B cell (primary cell): ENCODE data around the gene TTC27. TPM values are rescaled to one million over a fixed set of nuclear protein-coding genes. Genes with fewer than 3 reads are reported as not detected.

Experiments used
- polyA plus RNA-seq: library from polyadenylated mRNA; depleted of rRNA; stranded (reverse); fragments of >200 nt; gene quantifications from 2 replicates; pipeline ENCODE4 v1.2.3, GENCODE V29; 2012
- small RNA-seq: library from RNA; depleted of rRNA; stranded (forward); fragments of <200 nt; gene quantifications from one replicate; pipeline ENCODE3, GENCODE V24; 2012; ENCODE audit warnings: low replicate concordance, low read depth; ENCODE audit not compliant: insufficient read length
- total RNA-seq, 2 donors: library from RNA; stranded (reverse); fragments of 120-200 nt in 1 of 2; gene quantifications; 1 replicate in 1 of 2; 2 replicates in 1 of 2; pipeline versions ENCODE4 v1.2.3 to v1.2.4, GENCODE V29; 2013 to 2022

TTC27 gene
- total and polyA plus RNA-seq, 2 donors (not counting 1 experiment from before 2014, with no cell fraction given) = 22.7 to 28.5 TPM

Small RNAs within 50 kb of the gene (small RNA-seq; reads per million reads assigned to genes)
- not detected for gene MIR4765
